Omental fat pad (tissue), 4 donors: ENCODE results near the gene TAF11L11. TPM values are rescaled to one million over a fixed set of nuclear protein-coding genes. Genes with fewer than 3 reads are reported as not detected.
"Not testable (repeated sequence)": the region's sequence is repeated elsewhere in the genome, so short reads cannot be mapped to it uniquely, and the experiment has no call there.

Source experiments
- ATAC-seq: fragments of 150-250 bp; one replicate; pipeline ENCODE4 v1.9.1; 2016; ENCODE audit warnings: mild to moderate bottlenecking, moderate library complexity; ENCODE audit not compliant: low FRiP score
- DNase-seq: peaks from one replicate; pipeline ENCODE4 v3.0.0-alpha.2; 2019; ENCODE audit warnings: low spot score
- small RNA-seq: library from RNA; depleted of rRNA; stranded (forward); fragments of <200 nt; gene quantifications from one replicate; pipeline ENCODE3, GENCODE V24; 2016
- total RNA-seq, 4 donors: library from RNA; depleted of rRNA; stranded (reverse); fragments of >200 nt; gene quantifications; one replicate each; pipeline ENCODE4 v1.1.0, GENCODE V29; 2016
- TF ChIP-seq, protein P1 (sequence below), 3 donors: fragments of 450-650 bp; IDR thresholded peaks; one replicate each; pipeline ENCODE4 v1.5.1; 2016 to 2017; ENCODE audit warnings: antibody characterized with exemption in 3 of 3, mild to moderate bottlenecking in 3 of 3, moderate library complexity in 2 of 3

The TAF11L11 gene
- total RNA-seq, 4 donors from 2014 or later, result not detected

DNA sequence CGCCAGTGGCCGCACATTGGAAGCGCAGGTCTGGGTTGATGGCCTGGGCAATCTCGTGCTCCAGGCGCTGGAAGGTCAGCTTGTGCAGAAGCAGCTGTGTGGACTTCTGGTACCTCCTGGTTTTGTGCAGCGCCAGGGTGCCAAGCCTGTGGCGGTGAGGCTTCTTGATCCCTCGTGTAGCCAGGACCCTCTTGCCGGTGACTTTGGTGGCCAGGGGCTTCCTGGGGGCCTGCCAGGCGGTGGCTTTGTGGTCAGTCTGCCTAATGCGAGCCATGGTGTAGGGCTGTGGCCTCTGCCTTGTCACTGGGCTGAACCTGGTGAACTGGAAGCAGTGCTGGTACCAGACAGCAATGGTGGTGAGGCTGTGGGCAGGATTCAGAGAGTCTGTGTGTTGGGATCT lies 21.7 kb downstream of the TAF11L11 start:
- TF ChIP-seq, protein P1, sequence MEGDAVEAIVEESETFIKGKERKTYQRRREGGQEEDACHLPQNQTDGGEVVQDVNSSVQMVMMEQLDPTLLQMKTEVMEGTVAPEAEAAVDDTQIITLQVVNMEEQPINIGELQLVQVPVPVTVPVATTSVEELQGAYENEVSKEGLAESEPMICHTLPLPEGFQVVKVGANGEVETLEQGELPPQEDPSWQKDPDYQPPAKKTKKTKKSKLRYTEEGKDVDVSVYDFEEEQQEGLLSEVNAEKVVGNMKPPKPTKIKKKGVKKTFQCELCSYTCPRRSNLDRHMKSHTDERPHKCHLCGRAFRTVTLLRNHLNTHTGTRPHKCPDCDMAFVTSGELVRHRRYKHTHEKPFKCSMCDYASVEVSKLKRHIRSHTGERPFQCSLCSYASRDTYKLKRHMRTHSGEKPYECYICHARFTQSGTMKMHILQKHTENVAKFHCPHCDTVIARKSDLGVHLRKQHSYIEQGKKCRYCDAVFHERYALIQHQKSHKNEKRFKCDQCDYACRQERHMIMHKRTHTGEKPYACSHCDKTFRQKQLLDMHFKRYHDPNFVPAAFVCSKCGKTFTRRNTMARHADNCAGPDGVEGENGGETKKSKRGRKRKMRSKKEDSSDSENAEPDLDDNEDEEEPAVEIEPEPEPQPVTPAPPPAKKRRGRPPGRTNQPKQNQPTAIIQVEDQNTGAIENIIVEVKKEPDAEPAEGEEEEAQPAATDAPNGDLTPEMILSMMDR (IDR thresholded peaks at IDR 0.05), result no peak
- ATAC-seq (no peak), DNase-seq (no peak)

- DNase-seq, ATAC-seq: not testable (repeated sequence)
Observed at GRCh38 chr5:17631788-17632187, 27.8 kb downstream of the TAF11L11 start, which contains the start of gene TAF11L13. TAF11L13 (plus strand) TSS chr5:17632088.

DNA sequence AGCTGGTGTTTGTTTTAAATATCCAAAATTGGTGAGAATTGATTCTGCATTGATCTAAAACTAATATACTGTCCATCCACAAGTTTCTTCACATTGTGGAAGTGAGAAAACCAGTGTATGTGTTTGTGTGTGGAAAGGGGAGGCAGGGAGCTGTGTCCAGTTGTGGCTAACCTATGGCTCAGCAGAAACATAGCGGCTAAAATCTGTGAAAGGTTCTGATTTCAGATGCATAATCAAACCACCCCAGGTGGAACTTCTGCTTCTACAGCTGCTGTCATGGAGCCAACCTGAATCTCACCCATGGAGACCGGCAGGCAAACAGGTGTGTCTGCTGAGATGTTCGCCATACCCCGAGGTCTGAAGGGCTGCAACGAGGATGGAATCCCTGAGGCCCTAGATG lies 30.2 kb downstream of the TAF11L11 start, which contains the start of gene TAF11L14:
Gene TAF11L14, plus strand, starts transcription at position 301 of the 400 bp plus-strand sequence.
- ATAC-seq (no peak), DNase-seq (no peak)
- TF ChIP-seq, protein P1 (IDR thresholded peaks at IDR 0.05), result no peak

DNA sequence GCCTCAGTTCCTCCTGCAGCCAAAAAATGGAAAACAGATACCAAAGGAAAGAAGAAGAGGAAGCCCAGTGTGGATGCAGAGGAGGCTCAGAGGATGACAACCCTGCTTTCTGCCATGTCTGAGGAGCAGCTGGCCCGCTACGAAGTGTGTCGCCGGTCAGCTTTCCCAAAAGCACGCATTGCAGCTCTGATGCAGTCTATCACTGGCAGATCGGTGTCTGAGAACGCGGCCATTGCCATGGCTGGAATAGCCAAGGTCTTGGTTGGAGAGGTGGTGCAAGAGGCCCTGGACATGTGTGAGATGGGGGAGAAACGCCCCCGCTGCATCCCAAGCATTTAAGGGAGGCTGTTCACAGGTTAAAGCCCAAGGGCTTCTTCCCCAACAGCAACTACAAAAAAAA lies 45.2 kb downstream of the TAF11L11 start:
- not testable (repeated sequence) for ATAC-seq, DNase-seq

GRCh38 chr5:17655201-17655759 lies 51.3 kb downstream of the TAF11L11 start:
- not testable (repeated sequence) for ATAC-seq, DNase-seq

Small RNA genes within 50 kb of the gene (small RNA-seq; reads per million reads assigned to genes)
- not detected for gene AC233724.1
- gene AC233724.2, result not detected
- not detected for gene AC233724.3
- not detected for gene AC233724.4
- not detected for gene AC233724.6
- not detected for gene AC233724.7

Other genes starting within 250 kb of the TAF11L11 start
- not detected for gene TAF11L2, start 106.0 kb upstream of the TAF11L11 start, total RNA-seq
- gene TAF11L3, start 85.8 kb upstream of the TAF11L11 start, total RNA-seq, result not detected
- not detected for gene TAF11L4, start 82.4 kb upstream of the TAF11L11 start, total RNA-seq
- not detected for gene TAF11L5, start 78.9 kb upstream of the TAF11L11 start, total RNA-seq
- gene TAF11L6, start 75.5 kb upstream of the TAF11L11 start, total RNA-seq, result not detected
- gene TAF11L7, start 18.4 kb upstream of the TAF11L11 start, total RNA-seq, result not detected
- not detected for gene TAF11L8, start 13.2 kb upstream of the TAF11L11 start, total RNA-seq
- gene TAF11L9, start 9.8 kb upstream of the TAF11L11 start, total RNA-seq, result not detected
- gene TAF11L10, start 6.4 kb upstream of the TAF11L11 start, total RNA-seq, result not detected
- not detected for gene TAF11L12, start 6.2 kb downstream of the TAF11L11 start, total RNA-seq
- not detected for gene TAF11L13, start 27.9 kb downstream of the TAF11L11 start, total RNA-seq
- gene TAF11L14, start 30.3 kb downstream of the TAF11L11 start, total RNA-seq, result not detected